ENCODE results near the gene USH2A.

USH2A gene

GRCh38 chr1:215844266-215844665, 579.0 kb downstream of the USH2A start:
- TF ChIP-seq, protein P1, sequence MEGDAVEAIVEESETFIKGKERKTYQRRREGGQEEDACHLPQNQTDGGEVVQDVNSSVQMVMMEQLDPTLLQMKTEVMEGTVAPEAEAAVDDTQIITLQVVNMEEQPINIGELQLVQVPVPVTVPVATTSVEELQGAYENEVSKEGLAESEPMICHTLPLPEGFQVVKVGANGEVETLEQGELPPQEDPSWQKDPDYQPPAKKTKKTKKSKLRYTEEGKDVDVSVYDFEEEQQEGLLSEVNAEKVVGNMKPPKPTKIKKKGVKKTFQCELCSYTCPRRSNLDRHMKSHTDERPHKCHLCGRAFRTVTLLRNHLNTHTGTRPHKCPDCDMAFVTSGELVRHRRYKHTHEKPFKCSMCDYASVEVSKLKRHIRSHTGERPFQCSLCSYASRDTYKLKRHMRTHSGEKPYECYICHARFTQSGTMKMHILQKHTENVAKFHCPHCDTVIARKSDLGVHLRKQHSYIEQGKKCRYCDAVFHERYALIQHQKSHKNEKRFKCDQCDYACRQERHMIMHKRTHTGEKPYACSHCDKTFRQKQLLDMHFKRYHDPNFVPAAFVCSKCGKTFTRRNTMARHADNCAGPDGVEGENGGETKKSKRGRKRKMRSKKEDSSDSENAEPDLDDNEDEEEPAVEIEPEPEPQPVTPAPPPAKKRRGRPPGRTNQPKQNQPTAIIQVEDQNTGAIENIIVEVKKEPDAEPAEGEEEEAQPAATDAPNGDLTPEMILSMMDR (IDR thresholded peaks at IDR 0.05; ENCODE audit: control insufficient read depth, insufficient read depth, low read depth, low read length, missing control alignments) = no peak
- H3K4me3 ChIP-seq (ENCODE audit: control insufficient read depth, low read depth, low read length) = no peak overlapping the region
- DNase-seq (ENCODE audit: low read depth) = no peak

DNA sequence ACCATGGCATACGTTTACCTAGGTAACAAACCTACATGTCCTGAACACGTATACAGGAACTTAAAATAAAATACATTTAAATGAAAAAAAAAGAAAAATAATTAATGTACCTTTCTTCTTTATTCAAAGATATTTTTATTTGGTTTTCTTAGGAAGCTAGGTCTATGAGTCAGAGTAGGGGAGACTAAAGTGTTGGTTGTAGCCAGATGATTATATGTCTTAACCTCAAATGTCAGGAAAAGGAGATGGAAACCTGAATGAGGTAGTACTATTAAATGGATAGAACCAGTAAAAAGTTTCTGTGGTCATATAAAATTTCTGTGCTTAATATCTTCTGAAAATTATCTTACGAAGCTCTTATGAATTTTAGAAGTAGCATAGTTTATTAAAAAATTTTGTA, 580.3 kb downstream of the USH2A start:
- no peak for DNase-seq (ENCODE audit: low read depth)
- H3K4me3 ChIP-seq (ENCODE audit: control insufficient read depth, low read depth, low read length) = no peak overlapping the region
- TF ChIP-seq, protein P1 (IDR thresholded peaks at IDR 0.05; ENCODE audit: control insufficient read depth, insufficient read depth, low read depth, low read length, missing control alignments) = no peak

GRCh38 chr1:215835951-215836350, 587.3 kb downstream of the USH2A start:
- H3K4me3 ChIP-seq (ENCODE audit: control insufficient read depth, low read depth, low read length) = no peak overlapping the region
- TF ChIP-seq, protein P1 (IDR thresholded peaks at IDR 0.05; ENCODE audit: control insufficient read depth, insufficient read depth, low read depth, low read length, missing control alignments) = no peak
- DNase-seq (ENCODE audit: low read depth) = no peak

- H3K4me3 ChIP-seq (ENCODE audit: control insufficient read depth, low read depth, low read length) = no peak overlapping the region
- DNase-seq (ENCODE audit: low read depth) = no peak
- TF ChIP-seq, protein P1 (IDR thresholded peaks at IDR 0.05; ENCODE audit: control insufficient read depth, insufficient read depth, low read depth, low read length, missing control alignments) = no peak
These were observed 589.1 kb downstream of the USH2A start for GRCh38 chr1:215833941-215834729.

DNA sequence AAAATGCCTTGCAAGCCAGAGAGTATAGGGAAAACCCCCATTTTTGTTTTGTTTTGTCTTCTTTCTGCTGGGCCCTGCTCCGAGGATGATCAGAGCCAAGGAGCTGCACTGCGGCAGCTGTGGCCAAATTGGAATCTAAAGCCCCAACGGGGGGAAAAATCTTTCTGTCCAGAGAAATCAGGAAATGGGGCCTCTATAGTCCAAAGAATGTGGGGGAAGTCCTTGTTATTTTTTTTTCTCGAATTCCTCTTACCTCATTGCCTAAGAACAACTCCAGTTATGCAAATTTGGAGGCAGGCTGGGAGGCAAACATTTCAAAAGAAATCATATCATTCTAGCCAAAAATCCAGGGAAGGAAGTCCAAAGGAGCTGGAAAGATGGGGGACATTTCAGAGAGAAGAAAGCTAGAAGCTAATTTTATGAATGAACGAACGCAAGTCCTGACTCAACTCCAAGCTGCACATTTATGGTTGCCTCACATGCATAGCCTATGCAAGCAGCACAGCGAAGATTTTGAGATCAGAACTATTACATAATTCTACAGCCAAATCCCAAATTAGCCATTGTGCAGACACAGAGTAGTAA, 592.9 kb downstream of the USH2A start:
- no peak overlapping the region for H3K4me3 ChIP-seq (ENCODE audit: control insufficient read depth, low read depth, low read length)
- TF ChIP-seq, protein P1 (IDR thresholded peaks at IDR 0.05; ENCODE audit: control insufficient read depth, insufficient read depth, low read depth, low read length, missing control alignments) = no peak
- no peak for DNase-seq (ENCODE audit: low read depth)

DNA sequence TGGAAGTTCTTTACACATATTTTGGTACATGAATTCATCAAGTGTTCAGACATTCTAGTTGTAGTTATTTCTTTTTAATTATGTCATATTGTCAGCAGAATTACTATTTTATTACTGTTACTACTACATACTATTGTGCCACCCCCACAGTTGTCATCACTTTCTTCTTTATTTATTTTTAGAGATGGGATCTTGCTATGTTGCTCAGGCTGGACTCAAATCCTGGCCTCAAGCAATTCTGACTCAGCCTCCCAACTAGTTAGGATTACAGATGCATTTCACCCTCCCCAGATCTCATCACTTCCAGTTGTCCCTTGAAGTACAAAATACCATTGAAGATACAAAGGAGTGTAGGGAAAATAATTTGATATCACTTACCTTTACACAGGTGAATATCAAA, 598.2 kb downstream of the USH2A start:
- TF ChIP-seq, protein P1 (IDR thresholded peaks at IDR 0.05; ENCODE audit: control insufficient read depth, insufficient read depth, low read depth, low read length, missing control alignments) = no peak
- H3K4me3 ChIP-seq (ENCODE audit: control insufficient read depth, low read depth, low read length) = no peak overlapping the region
- no peak for DNase-seq (ENCODE audit: low read depth)

All from AG09309 (cell line).